Fibroblast of lung (primary cell): Measurements from ENCODE around the gene GAS7. TPM values are rescaled to one million over a fixed set of nuclear protein-coding genes. Genes with fewer than 3 reads are reported as not detected.

Experiments
- DNase-seq, 2 donors: peaks; one replicate each; pipeline versions ENCODE4 v3.0.0 to v3.0.0-alpha.2; 2010; ENCODE audit warnings: low read depth in 2 of 2
- H2AFZ ChIP-seq: 2 replicates; pipeline ENCODE4 v1.5.1; 2012; ENCODE audit warnings: low read length, control low read depth, inconsistent platforms
- H3K27ac ChIP-seq: 2 replicates; pipeline ENCODE4 v1.5.1; 2011; ENCODE audit warnings: low read length, control low read depth; ENCODE audit not compliant: insufficient read depth
- H3K27me3 ChIP-seq: 2 replicates; pipeline ENCODE4 v1.5.1; 2011; ENCODE audit warnings: mild to moderate bottlenecking, low read length; ENCODE audit not compliant: control insufficient read depth, insufficient read depth
- H3K36me3 ChIP-seq: 2 replicates; pipeline ENCODE4 v1.5.1; 2011; ENCODE audit warnings: low read length; ENCODE audit not compliant: control insufficient read depth, insufficient read depth
- H3K4me1 ChIP-seq: 2 replicates; pipeline ENCODE4 v1.5.1; 2011; ENCODE audit warnings: low read length; ENCODE audit not compliant: control insufficient read depth, insufficient read depth; ENCODE audit errors: extremely low read depth
- H3K4me2 ChIP-seq: 2 replicates; pipeline ENCODE4 v1.5.1; 2011; ENCODE audit warnings: low read length, control low read depth; ENCODE audit not compliant: insufficient read depth; ENCODE audit errors: extremely low read depth
- H3K4me3 ChIP-seq, 4 experiments: fragments of 200-600 bp in 1 of 4; sonication (generic) in 1 of 4; replicated peaks in 1 of 4; 2 replicates each; pipeline ENCODE4 v1.5.1; 2011 to 2016; ENCODE audit warnings: low read length in 4 of 4, low read depth in 3 of 4, mild to moderate bottlenecking in 3 of 4, control low read depth in 2 of 4, inconsistent platforms in 1 of 4, mixed read lengths in 1 of 4; ENCODE audit not compliant: insufficient read depth in 1 of 4; ENCODE audit errors: control extremely low read depth in 1 of 4
- H3K79me2 ChIP-seq: 2 replicates; pipeline ENCODE4 v1.5.1; 2012; ENCODE audit warnings: mild to moderate bottlenecking, low read length, inconsistent platforms; ENCODE audit not compliant: control insufficient read depth, insufficient read depth
- H3K9ac ChIP-seq: 2 replicates; pipeline ENCODE4 v1.5.1; 2011; ENCODE audit warnings: mild to moderate bottlenecking, low read length, control low read depth; ENCODE audit not compliant: insufficient read depth
- H3K9me3 ChIP-seq: 2 replicates; pipeline ENCODE4 v1.5.1; 2012; ENCODE audit warnings: low read depth, low read length; ENCODE audit not compliant: control insufficient read depth, insufficient read depth
- H4K20me1 ChIP-seq: 2 replicates; pipeline ENCODE4 v1.5.1; 2011; ENCODE audit warnings: low read length; ENCODE audit not compliant: control insufficient read depth, insufficient read depth; ENCODE audit errors: extremely low read depth
- EZH2 ChIP-seq: IDR thresholded peaks from 2 replicates; pipeline ENCODE4 v1.5.1; 2012; ENCODE audit warnings: low read length, control low read depth, mild to moderate bottlenecking; ENCODE audit errors: missing control alignments
- polyA plus RNA-seq, 2 donors: library from polyadenylated mRNA; depleted of rRNA in 1 of 2; stranded (reverse) in 1 of 2; unstranded in 1 of 2; fragments of >200 nt; gene quantifications; 2 replicates each; pipeline ENCODE4 v1.2.1, GENCODE V29; 2011 to 2012; ENCODE audit warnings: missing spikeins in 1 of 2
- total RNA-seq: library from RNA; depleted of rRNA; stranded (reverse); fragments of >200 nt; gene quantifications from 2 replicates; pipeline ENCODE4 v1.2.1, GENCODE V29; 2014
- TF ChIP-seq, protein P1 (sequence below), 2 donors: IDR thresholded peaks in 1 of 2; conservative IDR thresholded peaks in 1 of 2; 1 replicate in 1 of 2; 2 replicates in 1 of 2; pipeline ENCODE4 v1.5.1; 2011 to 2012; ENCODE audit warnings: low read length in 2 of 2, control low read depth in 1 of 2, inconsistent platforms in 1 of 2, low read depth in 1 of 2, mild to moderate bottlenecking in 1 of 2

GAS7 gene
- total and polyA plus RNA-seq, 2 donors (not counting 1 experiment from before 2014, with no cell fraction given): 0.58 to 2.6 TPM

DNA sequence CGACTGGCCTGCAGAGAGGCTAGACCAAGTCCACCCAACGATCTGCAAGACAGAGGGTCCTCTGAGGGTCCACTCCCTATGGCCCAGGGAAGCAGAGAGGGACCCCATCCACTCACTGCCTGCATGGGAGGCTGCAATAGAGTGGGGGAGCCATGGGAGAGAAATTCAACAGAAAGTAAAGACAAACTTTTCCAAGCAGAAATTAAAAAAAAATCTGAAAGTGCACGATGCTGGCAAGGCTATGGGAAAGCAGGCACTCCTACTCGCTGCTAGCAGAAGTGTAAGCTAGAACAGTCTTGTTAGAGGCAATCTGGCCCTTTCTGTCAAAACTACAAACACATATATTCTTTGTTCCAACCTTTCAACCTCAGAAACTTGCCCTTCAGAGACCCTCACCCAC lies 85.4 kb downstream of the GAS7 start:
- Histone ChIP-seq H4K20me1 (no peaks in the 10 kb centered on the region), H3K9ac (no peak overlapping the region), H3K9me3 (no peaks in the 10 kb centered on the region), H2AFZ (no peak overlapping the region), H3K27me3 (no peaks in the 10 kb centered on the region), H3K27ac (no peak overlapping the region), H3K79me2 (no peaks in the 10 kb centered on the region), H3K4me3 (no peak overlapping the region), H3K4me1 (peaks cover 14% of the 10 kb centered on the region), H3K4me2 (no peak overlapping the region), H3K36me3 (no peaks in the 10 kb centered on the region)
- no peak for TF ChIP-seq EZH2
- TF ChIP-seq, protein P1, sequence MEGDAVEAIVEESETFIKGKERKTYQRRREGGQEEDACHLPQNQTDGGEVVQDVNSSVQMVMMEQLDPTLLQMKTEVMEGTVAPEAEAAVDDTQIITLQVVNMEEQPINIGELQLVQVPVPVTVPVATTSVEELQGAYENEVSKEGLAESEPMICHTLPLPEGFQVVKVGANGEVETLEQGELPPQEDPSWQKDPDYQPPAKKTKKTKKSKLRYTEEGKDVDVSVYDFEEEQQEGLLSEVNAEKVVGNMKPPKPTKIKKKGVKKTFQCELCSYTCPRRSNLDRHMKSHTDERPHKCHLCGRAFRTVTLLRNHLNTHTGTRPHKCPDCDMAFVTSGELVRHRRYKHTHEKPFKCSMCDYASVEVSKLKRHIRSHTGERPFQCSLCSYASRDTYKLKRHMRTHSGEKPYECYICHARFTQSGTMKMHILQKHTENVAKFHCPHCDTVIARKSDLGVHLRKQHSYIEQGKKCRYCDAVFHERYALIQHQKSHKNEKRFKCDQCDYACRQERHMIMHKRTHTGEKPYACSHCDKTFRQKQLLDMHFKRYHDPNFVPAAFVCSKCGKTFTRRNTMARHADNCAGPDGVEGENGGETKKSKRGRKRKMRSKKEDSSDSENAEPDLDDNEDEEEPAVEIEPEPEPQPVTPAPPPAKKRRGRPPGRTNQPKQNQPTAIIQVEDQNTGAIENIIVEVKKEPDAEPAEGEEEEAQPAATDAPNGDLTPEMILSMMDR (conservative IDR thresholded peaks at IDR 0.05 in 1 of 2, IDR thresholded peaks at IDR 0.05 in 1 of 2; ENCODE audit: low read depth in 1 of 2, low read length in 2 of 2): no peak
- DNase-seq: no peak

DNA sequence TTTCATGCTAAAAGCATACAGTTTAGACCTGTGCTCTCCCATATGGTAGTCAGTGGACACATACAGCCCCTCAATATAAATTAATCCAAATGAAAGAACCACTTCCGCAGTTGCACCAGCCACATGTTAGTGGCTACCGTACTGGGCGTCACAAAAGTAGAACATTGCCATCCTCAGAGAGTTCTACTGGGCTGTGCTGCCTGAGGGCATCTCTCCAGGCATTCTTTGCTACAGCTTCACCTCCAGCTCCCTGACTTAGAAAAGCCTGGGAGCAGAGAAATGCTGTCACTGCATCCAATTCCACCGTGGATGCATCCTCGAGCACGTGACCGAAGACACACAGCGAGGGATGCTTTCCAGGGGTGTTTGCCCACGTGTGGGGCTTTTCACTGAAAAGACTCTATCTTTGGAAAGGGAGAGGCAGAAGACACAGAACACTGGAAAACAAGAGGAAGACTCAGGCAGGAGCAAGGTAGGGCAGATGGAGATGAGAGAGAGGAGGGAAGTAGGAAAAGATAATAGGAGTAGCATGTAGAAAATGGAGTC lies 86.4 kb downstream of the GAS7 start:
- Histone ChIP-seq H3K27ac (no peak overlapping the region), H4K20me1 (no peaks in the 10 kb centered on the region), H3K9me3 (no peaks in the 10 kb centered on the region)

DNA sequence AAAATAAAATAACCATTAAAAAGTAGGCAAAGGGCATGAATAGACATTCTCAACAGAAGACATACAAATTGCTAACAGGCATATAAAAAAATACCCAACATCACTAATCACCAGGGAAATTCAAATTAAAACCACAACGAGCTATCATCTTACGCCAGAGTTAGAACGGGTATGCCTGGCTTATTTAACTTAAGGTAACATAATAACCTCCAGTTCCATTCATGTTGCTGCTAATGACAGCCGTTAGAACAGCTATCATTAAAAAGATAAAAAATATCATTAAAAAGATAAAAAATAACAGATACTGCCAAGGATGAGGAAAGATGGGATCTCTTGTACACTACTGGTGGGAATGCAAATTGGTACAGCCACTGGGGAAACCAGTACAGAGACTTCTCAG lies 89.3 kb downstream of the GAS7 start:
- no peak overlapping the region for H3K4me2 ChIP-seq
- no peak overlapping the region for H3K27ac ChIP-seq
- no peak overlapping the region for H3K9ac ChIP-seq
- no peaks in the 10 kb centered on the region for H3K36me3 ChIP-seq
- no peaks in the 10 kb centered on the region for H3K9me3 ChIP-seq
- H2AFZ ChIP-seq: no peak overlapping the region
- DNase-seq: no peak
- H4K20me1 ChIP-seq: no peaks in the 10 kb centered on the region
- no peak for TF ChIP-seq EZH2
- TF ChIP-seq, protein P1 (conservative IDR thresholded peaks at IDR 0.05 in 1 of 2, IDR thresholded peaks at IDR 0.05 in 1 of 2; ENCODE audit: low read depth in 1 of 2, low read length in 2 of 2): no peak
- H3K4me1 ChIP-seq: peaks cover 1% of the 10 kb centered on the region
- H3K79me2 ChIP-seq: no peaks in the 10 kb centered on the region
- H3K4me3 ChIP-seq: no peak overlapping the region
- no peaks in the 10 kb centered on the region for H3K27me3 ChIP-seq

More for the DNA sequence above, 86.4 kb downstream of the GAS7 start:
- no peaks in the 10 kb centered on the region for H3K36me3 ChIP-seq
- no peaks in the 10 kb centered on the region for H3K79me2 ChIP-seq
- H2AFZ ChIP-seq: no peak overlapping the region
- no peak overlapping the region for H3K4me3 ChIP-seq
- TF ChIP-seq, protein P1 (conservative IDR thresholded peaks at IDR 0.05 in 1 of 2, IDR thresholded peaks at IDR 0.05 in 1 of 2; ENCODE audit: low read depth in 1 of 2, low read length in 2 of 2): no peak
- TF ChIP-seq EZH2: no peak
- H3K27me3 ChIP-seq: no peaks in the 10 kb centered on the region
- H3K4me2 ChIP-seq: no peak overlapping the region
- H3K4me1 ChIP-seq: peaks cover 14% of the 10 kb centered on the region
- DNase-seq: no peak
- H3K9ac ChIP-seq: no peak overlapping the region
